ENCODE data around the gene RAPGEF4.

DNA sequence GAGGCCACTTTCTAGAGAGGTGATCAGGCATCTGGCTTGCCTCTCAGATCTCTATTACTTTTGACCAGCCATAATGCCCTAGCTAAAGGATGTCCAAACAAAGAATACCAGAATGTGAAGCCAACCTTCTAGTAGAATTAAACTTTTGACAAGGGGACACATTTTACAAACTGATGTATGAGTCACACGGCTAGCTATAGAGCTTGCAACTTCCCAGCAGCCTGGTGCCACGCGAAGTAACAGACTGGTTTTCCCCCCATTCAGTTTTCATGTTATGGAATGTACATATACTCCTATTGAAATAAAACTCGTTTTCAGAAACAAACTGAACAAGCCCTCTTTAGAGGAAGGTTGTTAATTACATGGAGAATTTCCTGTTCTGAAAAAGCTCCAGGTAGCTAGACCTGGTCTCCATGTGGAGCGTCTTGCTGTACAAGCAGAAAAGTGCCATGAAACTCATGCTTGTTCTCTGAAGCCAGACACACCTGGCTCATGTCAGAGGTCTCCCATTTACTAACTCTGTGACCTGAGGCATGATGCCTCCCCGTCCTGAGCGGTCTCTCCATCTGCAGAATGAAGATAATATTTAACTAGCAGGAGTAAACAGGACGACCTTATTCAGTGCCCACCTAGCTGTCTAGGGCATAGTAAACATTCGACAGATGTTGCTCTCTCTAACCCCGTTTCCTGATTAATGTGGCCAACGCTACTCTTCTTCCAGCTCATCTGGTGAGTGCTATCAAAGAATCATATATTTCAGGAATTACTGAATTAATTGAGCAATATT lies 258.5 kb downstream of the RAPGEF4 start:
- TF ChIP-seq, protein P1, sequence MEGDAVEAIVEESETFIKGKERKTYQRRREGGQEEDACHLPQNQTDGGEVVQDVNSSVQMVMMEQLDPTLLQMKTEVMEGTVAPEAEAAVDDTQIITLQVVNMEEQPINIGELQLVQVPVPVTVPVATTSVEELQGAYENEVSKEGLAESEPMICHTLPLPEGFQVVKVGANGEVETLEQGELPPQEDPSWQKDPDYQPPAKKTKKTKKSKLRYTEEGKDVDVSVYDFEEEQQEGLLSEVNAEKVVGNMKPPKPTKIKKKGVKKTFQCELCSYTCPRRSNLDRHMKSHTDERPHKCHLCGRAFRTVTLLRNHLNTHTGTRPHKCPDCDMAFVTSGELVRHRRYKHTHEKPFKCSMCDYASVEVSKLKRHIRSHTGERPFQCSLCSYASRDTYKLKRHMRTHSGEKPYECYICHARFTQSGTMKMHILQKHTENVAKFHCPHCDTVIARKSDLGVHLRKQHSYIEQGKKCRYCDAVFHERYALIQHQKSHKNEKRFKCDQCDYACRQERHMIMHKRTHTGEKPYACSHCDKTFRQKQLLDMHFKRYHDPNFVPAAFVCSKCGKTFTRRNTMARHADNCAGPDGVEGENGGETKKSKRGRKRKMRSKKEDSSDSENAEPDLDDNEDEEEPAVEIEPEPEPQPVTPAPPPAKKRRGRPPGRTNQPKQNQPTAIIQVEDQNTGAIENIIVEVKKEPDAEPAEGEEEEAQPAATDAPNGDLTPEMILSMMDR (IDR thresholded peaks at IDR 0.05): no peak
- TF ChIP-seq POLR2A (IDR thresholded peaks at IDR 0.05): no peak
